Gastrocnemius medialis (tissue), 4 donors: ENCODE results near the gene FYN. TPM values are rescaled to one million over a fixed set of nuclear protein-coding genes. Genes with fewer than 3 reads are reported as not detected.

Experiments
- ATAC-seq, 2 donors: fragments of 150-250 bp; one replicate each; pipeline ENCODE4 v1.9.1; 2016
- DNase-seq, 2 donors: peaks; one replicate each; pipeline ENCODE4 v3.0.0-alpha.2; 2019
- H3K27ac ChIP-seq, 4 donors: fragments of 200-600 bp; sonication (generic); 1 replicate in 1 of 4; 2 replicates in 3 of 4; pipeline ENCODE4 v1.5.1; 2016 to 2018; ENCODE audit warnings: mild to moderate bottlenecking in 2 of 4, moderate library complexity in 1 of 4
- H3K27me3 ChIP-seq, 3 donors: fragments of 200-600 bp; sonication (generic) in 2 of 3; 1 replicate in 1 of 3; 2 replicates in 2 of 3; pipeline versions ENCODE4 v1.5.1 to v1.6.0; 2016 to 2019; ENCODE audit warnings: mild to moderate bottlenecking in 1 of 3, moderate library complexity in 1 of 3
- H3K36me3 ChIP-seq, 2 donors: fragments of 200-600 bp; sonication (generic) in 1 of 2; one replicate each; pipeline ENCODE4 v1.5.1; 2017 to 2018
- H3K4me1 ChIP-seq, 2 donors: fragments of 200-600 bp; sonication (generic) in 1 of 2; one replicate each; pipeline ENCODE4 v1.5.1; 2016 to 2017; ENCODE audit warnings: mild to moderate bottlenecking in 2 of 2
- H3K4me3 ChIP-seq, 4 donors: fragments of 200-600 bp; sonication (generic) in 3 of 4; 1 replicate in 1 of 4; 2 replicates in 3 of 4; pipeline ENCODE4 v1.5.1; 2016 to 2019; ENCODE audit warnings: mild to moderate bottlenecking in 2 of 4
- H3K9me3 ChIP-seq, 3 donors: fragments of 200-600 bp; sonication (generic) in 2 of 3; 1 replicate in 1 of 3; 2 replicates in 2 of 3; pipeline ENCODE4 v1.5.1; 2016 to 2019
- CTCF ChIP-seq, 5 experiments: fragments of 450-650 bp in 3 of 5; fragments of 200-600 bp in 2 of 5; sonication (generic) in 2 of 5; IDR thresholded peaks in 4 of 5; conservative IDR thresholded peaks in 1 of 5; 1 replicate in 4 of 5; 2 replicates in 1 of 5; pipeline ENCODE4 v1.5.1; 2016 to 2019; ENCODE audit warnings: antibody characterized with exemption in 5 of 5, mild to moderate bottlenecking in 3 of 5, moderate library complexity in 3 of 5
- POLR2A ChIP-seq, 2 donors: fragments of 450-650 bp; IDR thresholded peaks; one replicate each; pipeline ENCODE4 v1.6.1; 2017; ENCODE audit warnings: antibody characterized with exemption in 2 of 2, mild to moderate bottlenecking in 2 of 2, moderate library complexity in 2 of 2
- in situ Hi-C, 4 donors: fragments of 200-750 bp; cut with MboI; loops; one replicate each; pipeline versions ENCODE4 v1.15.0 to v1.8.0; 2017; ENCODE audit warnings: low sequenced_read_pairs in 4 of 4
- intact Hi-C: fragments of 100-400 bp; cut with DNase I; formaldehyde crosslinking; loops from one replicate; pipeline ENCODE4 v1.15.1; 2023; ENCODE audit warnings: low total_unique reads
- total RNA-seq, 4 donors: library from RNA; depleted of rRNA; stranded (reverse); fragments of >200 nt; gene quantifications; one replicate each; pipeline versions ENCODE4 v1.1.0 to v1.2.3, GENCODE V29; 2016

Gene FYN
- total RNA-seq, 4 donors from 2014 or later: 9.2 to 36.8 (median 17.0) TPM

- ATAC-seq (no peak), DNase-seq (no peak)
- in situ Hi-C loops: no loop called here
- Histone ChIP-seq H3K27ac (no peak overlapping the region), H3K4me3 (no peak overlapping the region), H3K27me3 (no peaks in the 10 kb centered on the region), H3K9me3 (no peaks in the 10 kb centered on the region), H3K36me3 (no peaks in the 10 kb centered on the region), H3K4me1 (no peaks in the 10 kb centered on the region)
- intact Hi-C loops: no loop called here
- TF ChIP-seq CTCF (IDR thresholded peaks at IDR 0.05 in 4 of 5, conservative IDR thresholded peaks at IDR 0.05 in 1 of 5) (no peak), POLR2A (IDR thresholded peaks at IDR 0.05) (no peak)
Measured at GRCh38 chr6:111831408-111831807, 41.8 kb downstream of the FYN start.

- intact Hi-C loops (no loop called here), in situ Hi-C loops (no loop called here)
- no peaks in the 10 kb centered on the region for H3K27me3 ChIP-seq
- no peaks in the 10 kb centered on the region for H3K9me3 ChIP-seq
- no peak overlapping the region for H3K27ac ChIP-seq
- TF ChIP-seq POLR2A (IDR thresholded peaks at IDR 0.05) (no peak), CTCF (IDR thresholded peaks at IDR 0.05 in 4 of 5, conservative IDR thresholded peaks at IDR 0.05 in 1 of 5) (no peak)
- no peak overlapping the region for H3K4me3 ChIP-seq
- H3K36me3 ChIP-seq: no peaks in the 10 kb centered on the region
- ATAC-seq (no peak), DNase-seq (no peak)
- no peaks in the 10 kb centered on the region for H3K4me1 ChIP-seq
Measured at GRCh38 chr6:111829998-111830397, 43.3 kb downstream of the FYN start.

DNA sequence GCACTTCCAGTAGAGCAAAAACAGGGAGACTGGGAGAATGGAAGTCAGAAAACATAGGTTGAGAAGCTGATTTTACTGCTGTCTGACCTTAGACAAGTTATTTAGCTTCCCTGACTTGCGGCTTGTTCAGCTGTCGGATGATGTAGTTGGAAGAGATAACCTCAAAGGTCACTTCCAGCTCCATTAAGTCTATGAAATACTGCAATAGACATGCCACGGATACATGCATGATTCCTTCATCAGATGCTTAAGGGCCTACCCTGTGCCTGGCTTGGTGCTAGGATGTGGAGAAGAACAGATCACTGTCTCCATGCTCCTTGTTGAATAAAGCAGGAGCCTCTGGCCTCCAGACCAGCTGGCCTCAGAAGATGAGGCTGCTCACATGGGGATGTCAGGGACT is 43.7 kb downstream of the FYN start:
- Histone ChIP-seq H3K27ac (peak overlapping the region in 2 of 4 donors; percentile 16 to 22), H3K9me3 (no peaks in the 10 kb centered on the region), H3K4me3 (no peak overlapping the region), H3K27me3 (no peaks in the 10 kb centered on the region), H3K4me1 (no peaks in the 10 kb centered on the region), H3K36me3 (no peaks in the 10 kb centered on the region)
- in situ Hi-C loops: no loop called here
- DNase-seq (no peak), ATAC-seq (no peak)
- intact Hi-C loops: no loop called here
- TF ChIP-seq CTCF (IDR thresholded peaks at IDR 0.05 in 4 of 5, conservative IDR thresholded peaks at IDR 0.05 in 1 of 5) (no peak), POLR2A (IDR thresholded peaks at IDR 0.05) (no peak)

GRCh38 chr6:111828809-111829208 is 44.4 kb downstream of the FYN start:
- Histone ChIP-seq H3K27me3 (no peaks in the 10 kb centered on the region), H3K4me1 (no peaks in the 10 kb centered on the region), H3K9me3 (no peaks in the 10 kb centered on the region), H3K27ac (peak overlapping the region in 3 of 4 donors; percentile 16 to 26 (median 20)), H3K36me3 (no peaks in the 10 kb centered on the region), H3K4me3 (no peak overlapping the region)
- intact Hi-C loops: no loop called here
- TF ChIP-seq CTCF (IDR thresholded peaks at IDR 0.05 in 4 of 5, conservative IDR thresholded peaks at IDR 0.05 in 1 of 5) (no peak), POLR2A (IDR thresholded peaks at IDR 0.05) (no peak)
- peak in 1 of 2 donors; percentile 30 for ATAC-seq
- in situ Hi-C loops: no loop called here
- DNase-seq: no peak

GRCh38 chr6:111825439-111826086 is 47.7 kb downstream of the FYN start:
- no peak for TF ChIP-seq CTCF (IDR thresholded peaks at IDR 0.05 in 4 of 5, conservative IDR thresholded peaks at IDR 0.05 in 1 of 5)
- TF ChIP-seq POLR2A (IDR thresholded peaks at IDR 0.05): no peak
- Histone ChIP-seq H3K36me3 (no peaks in the 10 kb centered on the region), H3K27me3 (no peaks in the 10 kb centered on the region), H3K9me3 (no peaks in the 10 kb centered on the region), H3K4me1 (no peaks in the 10 kb centered on the region), H3K27ac (no peak overlapping the region), H3K4me3 (no peak overlapping the region)
- DNase-seq (no peak), ATAC-seq (no peak)
- intact Hi-C loops (no loop called here), in situ Hi-C loops (no loop called here)
